Epidermal melanocyte (primary cell): Measurements from ENCODE around the gene SNTA1.
"Not testable (repeated sequence)": the region's sequence is repeated elsewhere in the genome, so short reads cannot be mapped to it uniquely, and the experiment has no call there.

Experiments
- DNase-seq: peaks from one replicate; pipeline ENCODE4 v3.0.0; 2011; ENCODE audit warnings: low spot score; ENCODE audit not compliant: insufficient read length

The SNTA1 gene

DNA sequence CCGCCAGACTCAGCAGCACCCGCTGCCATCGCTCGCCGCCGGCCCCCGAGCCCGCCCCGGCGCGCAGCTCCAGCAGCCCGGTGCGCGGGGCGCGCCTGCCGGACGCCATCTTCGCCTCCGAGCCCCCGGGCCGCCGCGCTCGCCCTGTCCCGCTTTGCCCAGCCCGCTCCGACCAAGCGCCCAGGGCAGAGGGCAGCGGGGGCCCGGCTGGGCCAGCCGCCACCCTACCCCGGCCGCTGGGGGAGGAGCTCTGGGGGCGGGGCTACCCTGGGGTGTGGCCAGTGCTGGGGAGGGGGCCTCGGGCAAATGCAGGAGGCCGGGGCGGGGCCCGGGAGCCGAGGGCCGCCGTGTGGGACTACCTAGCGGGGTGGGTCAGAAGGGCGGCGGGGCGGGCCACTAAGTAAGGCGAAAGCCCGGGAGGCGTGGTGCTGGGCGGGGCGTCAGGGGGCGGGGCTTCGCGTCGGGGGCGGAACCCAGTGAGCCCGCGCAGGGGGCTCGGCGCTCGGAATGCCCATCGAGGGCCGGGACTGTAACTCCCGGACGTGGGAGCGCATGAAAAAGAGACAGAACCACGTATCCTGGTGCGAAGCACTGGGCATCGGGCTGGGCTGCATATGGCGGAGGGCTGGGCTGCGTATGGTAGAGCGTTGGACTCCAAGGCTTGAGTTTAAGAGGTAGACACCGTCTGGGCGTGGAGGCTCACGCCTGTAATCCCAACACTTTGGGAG is at the start of gene SNTA1:
Gene SNTA1, minus strand, starts transcription at position 252 of the 728 bp plus-strand sequence. Its CDS starts 143 bp downstream, at position 109.
- peak; percentile 93 for DNase-seq

DNA sequence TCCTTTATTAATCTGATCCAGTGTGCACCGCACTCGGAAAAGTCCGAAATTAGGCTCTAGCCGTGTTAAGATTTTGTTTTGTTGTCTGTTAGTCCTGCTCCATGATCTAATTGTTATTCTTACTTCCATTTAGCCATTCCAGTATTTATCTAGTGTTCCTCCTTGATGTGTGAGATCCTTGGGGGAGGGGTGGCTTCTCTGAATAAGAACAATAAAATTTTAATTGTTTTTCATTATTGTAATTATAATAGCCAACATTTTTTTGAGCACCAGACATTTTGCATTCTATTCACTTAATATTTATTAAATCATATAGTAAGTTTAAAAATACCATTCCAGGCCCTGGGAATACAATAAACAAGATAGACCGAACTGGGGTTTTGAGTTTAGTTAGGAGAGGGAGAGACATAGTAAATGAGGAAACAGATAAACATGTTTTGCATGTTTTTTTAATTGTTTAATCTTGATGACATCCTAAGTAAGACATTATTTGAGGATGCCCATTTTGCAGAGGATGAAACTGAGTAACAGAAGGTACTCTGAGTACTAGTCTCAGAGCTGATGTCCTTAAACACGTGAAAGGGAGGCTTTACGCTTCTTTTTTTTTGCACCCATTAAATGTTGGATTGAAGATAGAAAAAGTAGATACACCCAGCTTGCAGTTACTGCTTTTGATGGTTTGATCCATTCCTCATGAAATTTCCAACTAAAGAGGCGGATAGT is 47.5 kb upstream of the SNTA1 start:
- DNase-seq: no peak

- peak; percentile 52 for DNase-seq
Measured at GRCh38 chr20:33490023-33490933, 46.7 kb upstream of the SNTA1 start, which contains the start of gene CBFA2T2. Gene CBFA2T2 (plus strand): TSS chr20:33490096. CDS start chr20:33490268, 172 bp downstream.

- DNase-seq: peak; percentile 97
Measured at GRCh38 chr20:33489495-33490022, 46.0 kb upstream of the SNTA1 start.

DNA sequence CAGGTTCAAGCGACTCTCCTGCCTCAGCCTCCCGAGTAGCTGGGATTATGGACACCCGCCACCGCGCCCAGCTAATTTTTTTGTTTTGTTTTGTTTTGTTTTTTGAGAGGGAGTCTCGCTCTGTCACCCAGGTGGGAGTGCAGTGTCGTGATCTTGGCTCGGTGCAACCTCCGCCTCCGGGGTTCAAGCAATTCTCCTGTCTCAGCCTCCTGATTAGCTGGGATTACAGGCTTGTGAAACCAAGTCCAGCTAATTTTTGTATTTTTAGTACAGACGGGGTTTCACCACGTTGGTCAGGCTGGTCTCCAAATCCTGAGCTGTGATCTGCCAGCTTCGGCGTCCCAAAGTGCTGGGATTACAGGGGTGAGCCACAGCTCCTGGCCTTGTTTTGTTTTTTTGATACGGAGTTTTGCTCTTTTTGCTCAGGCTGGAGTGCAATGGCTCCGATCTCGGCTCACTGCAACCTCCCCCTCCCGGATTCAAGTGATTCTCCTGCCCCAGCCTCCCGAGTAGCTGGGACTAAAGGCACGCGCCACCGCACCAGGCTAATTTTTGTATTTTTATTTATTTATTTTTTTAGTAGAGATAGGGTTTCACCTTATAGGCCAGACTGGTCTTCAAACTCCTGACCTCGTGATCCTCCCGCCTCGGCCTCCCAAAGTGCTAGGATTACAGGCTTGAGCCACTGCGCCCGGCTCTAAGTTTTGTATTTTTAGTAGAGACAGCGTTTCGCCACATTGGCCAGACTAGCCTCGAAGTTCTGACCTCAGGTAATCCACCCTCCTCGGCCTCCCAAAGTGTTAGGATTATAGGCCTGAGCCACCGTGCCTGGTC is 45.3 kb upstream of the SNTA1 start:
- not testable (repeated sequence) for DNase-seq

- DNase-seq: no peak
Measured at GRCh38 chr20:33488201-33488600, 44.6 kb upstream of the SNTA1 start.

DNA sequence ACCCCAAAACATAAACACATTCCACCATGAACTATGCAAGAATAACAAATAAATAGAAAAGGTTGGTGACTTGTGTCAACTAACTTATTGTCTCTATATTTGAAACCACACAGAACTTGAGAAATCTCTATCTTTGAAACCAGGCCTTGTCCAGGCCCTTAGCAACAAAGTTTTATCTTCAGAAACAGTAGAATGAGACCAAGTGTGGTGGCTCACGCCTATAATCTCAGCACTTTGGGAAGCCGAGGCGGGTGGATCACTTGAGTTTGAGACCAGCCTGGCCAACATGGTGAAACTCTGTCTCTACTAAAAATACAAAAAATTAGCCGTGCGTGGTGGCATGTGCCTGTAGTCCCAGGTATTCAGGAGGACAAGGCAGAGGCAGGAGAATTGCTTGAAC is 39.6 kb upstream of the SNTA1 start:
- not testable (repeated sequence) for DNase-seq

- DNase-seq: no peak
Measured at GRCh38 chr20:33482581-33482980, 39.0 kb upstream of the SNTA1 start.

- no peak for DNase-seq
Measured at GRCh38 chr20:33481431-33481941, 37.9 kb upstream of the SNTA1 start.

DNA sequence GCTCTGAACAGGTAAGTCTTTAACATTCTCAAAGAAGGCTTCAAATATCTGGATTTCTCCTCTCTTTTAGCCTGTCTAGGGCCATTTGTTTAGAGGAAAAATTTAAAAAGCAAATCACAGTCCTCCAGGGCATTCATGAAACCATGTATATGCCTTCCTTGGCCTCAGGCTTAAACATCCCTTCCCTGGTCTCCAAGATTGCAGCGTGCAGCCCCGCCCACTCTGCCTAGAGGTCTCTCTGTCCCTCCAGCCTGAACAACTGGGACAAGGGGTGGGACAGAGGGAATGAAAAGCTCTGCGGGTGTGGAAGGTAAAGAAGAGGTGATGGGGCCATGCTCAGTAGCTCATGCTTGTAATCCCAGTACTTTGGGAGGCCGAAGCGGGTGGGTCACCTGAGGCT is 36.5 kb upstream of the SNTA1 start:
- DNase-seq: no peak

- no peak for DNase-seq
Measured at GRCh38 chr20:33477386-33478234, 34.0 kb upstream of the SNTA1 start.

GRCh38 chr20:33475381-33476152 is 32.0 kb upstream of the SNTA1 start:
- DNase-seq: no peak

DNA sequence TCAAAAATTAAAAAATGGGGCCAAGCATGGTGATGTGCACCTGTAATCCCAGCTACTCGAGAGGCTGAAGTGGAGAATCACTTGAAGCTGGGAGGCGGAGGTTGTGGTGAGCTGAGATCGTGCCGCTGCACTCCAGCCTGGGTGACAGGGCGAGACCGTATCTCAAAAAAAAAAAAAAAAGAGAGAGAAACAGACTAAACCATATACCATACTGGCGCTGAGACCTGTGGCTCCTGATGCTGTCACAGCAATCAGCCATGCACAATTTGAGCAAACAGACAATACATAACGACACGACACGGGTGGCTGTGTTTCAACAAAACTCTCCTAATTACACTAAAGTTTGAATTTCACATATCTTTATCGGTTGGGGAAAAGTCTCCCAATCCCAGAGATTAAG is 31.4 kb upstream of the SNTA1 start:
- no peak for DNase-seq

DNA sequence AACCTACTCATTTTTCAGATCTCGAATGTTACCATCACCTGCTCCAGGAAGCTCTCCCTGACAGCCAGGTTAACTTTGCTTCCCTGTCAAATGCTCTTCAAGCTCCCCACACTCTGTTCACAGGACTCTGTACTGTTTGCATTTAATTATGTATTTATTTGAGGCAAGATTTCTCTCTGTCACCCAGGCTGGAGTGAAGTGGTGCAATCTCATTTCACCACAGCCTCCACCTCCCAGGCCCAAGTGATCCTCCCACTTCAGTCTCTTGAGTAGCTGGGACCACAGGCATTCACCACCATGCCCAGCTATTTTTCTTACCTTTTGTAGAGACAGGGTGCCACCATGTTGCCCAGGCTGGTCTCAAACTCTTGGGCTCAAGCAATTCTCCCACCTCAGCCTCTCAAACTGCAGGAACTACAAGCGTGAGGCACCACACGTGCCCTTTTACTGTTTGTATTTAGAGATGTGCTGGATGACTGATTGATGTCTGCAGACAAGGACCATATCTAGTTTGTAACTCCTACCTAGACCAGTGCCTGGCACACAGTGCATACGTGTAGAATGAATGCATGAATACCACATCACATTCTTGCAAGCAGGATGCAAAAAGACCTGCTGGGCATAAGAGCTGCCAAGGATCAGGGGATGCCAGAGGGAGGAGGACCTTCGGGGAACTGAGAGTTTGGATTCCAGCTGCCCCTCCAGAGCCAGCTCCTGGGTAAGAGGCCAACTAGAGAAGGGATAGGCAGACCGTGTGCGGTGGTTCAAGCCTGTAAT is 30.7 kb upstream of the SNTA1 start:
- no peak for DNase-seq

- no peak for DNase-seq
Measured at GRCh38 chr20:33472868-33473435, 29.4 kb upstream of the SNTA1 start.

DNA sequence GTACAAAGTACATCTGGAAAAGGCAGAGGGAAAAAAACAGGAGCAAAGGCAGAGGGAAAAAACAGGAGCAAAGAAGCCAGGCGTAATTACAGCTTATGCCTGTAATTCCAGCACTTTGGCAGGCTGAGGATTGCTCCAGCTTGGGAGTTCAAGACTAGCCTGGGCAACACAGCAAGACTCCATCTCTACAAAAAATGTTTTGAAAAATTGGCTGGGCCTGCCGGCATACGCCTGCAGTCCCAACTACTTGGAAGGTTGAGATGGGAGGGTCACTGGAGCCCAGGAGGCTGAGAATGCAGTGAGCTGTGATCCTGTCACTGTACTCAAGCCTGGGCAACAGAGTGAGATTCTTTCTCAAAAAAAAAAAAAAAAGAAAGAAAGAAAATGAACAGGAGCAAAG is 27.3 kb upstream of the SNTA1 start:
- DNase-seq: no peak

DNA sequence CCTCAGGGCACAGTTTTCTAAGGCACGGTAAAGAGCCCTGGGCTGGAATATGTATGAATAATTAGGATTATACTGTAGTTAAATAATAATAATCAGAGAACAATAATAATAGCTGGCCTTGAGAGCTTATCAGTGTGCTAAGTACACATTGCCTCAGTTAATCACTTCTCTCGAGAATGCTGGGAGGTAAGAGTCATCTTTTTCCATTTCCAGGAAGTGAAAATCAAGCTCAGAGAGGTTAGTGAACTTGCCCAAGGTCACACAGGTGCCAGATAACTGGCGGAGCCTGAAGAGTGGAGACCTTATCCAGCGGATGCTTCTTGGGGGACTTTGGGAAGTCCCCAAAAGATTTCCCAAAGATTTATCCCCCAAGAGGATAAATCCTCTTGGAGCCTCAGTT is 26.9 kb upstream of the SNTA1 start:
- DNase-seq: no peak

GRCh38 chr20:33466303-33466646 is 22.7 kb upstream of the SNTA1 start:
- DNase-seq: no peak
